ENCODE data around the gene CHM.

CHM gene

GRCh38 chrX:85836868-85837267 lies 210.5 kb downstream of the CHM start:
- in situ Hi-C loops (cut with HindIII; ENCODE audit: low sequenced_read_pairs), result no loop called here
- H3K4me3 ChIP-seq (ENCODE audit: low read depth, low read length), result no peak overlapping the region
- peak; percentile 5 for DNase-seq (ENCODE audit: low read depth)
- TF ChIP-seq CTCF (IDR thresholded peaks at IDR 0.05; ENCODE audit: low read depth, low read length, missing control alignments), result no peak

GRCh38 chrX:85828771-85829170 lies 218.6 kb downstream of the CHM start:
- TF ChIP-seq CTCF (IDR thresholded peaks at IDR 0.05; ENCODE audit: low read depth, low read length, missing control alignments), result no peak
- no peak for DNase-seq (ENCODE audit: low read depth)
- in situ Hi-C loops (cut with HindIII; ENCODE audit: low sequenced_read_pairs), result no loop called here
- no peak overlapping the region for H3K4me3 ChIP-seq (ENCODE audit: low read depth, low read length)

GRCh38 chrX:85815203-85815751 lies 232.1 kb downstream of the CHM start:
- DNase-seq (ENCODE audit: low read depth), result no peak
- no peak for TF ChIP-seq CTCF (IDR thresholded peaks at IDR 0.05; ENCODE audit: low read depth, low read length, missing control alignments)
- in situ Hi-C loops (cut with HindIII; ENCODE audit: low sequenced_read_pairs), result no loop called here
- H3K4me3 ChIP-seq (ENCODE audit: low read depth, low read length), result no peak overlapping the region

All from astrocyte of the cerebellum (primary cell).